HG02798 (cell line): ENCODE results near the gene ZBTB46.

Experiments
- ATAC-seq: cut with Tn5 transposase; IDR thresholded peaks from one replicate; pipeline ENCODE4 v1.9.1; 2021; ENCODE audit warnings: mild to moderate bottlenecking; ENCODE audit not compliant: unreplicated experiment, poor library complexity

Gene ZBTB46

GRCh38 chr20:63840405-63840828 lies 9.4 kb upstream of the ZBTB46 start:
- no peak for ATAC-seq

GRCh38 chr20:63839620-63840019 lies 8.6 kb upstream of the ZBTB46 start:
- no peak for ATAC-seq

GRCh38 chr20:63837479-63837878 lies 6.4 kb upstream of the ZBTB46 start:
- ATAC-seq = no peak

GRCh38 chr20:63836458-63837344 lies 5.6 kb upstream of the ZBTB46 start:
- ATAC-seq = no peak

- ATAC-seq = no peak
Observed at GRCh38 chr20:63835021-63835858, 4.2 kb upstream of the ZBTB46 start.

GRCh38 chr20:63834491-63834880 lies 3.4 kb upstream of the ZBTB46 start:
- no peak for ATAC-seq

GRCh38 chr20:63833776-63834490 lies 2.9 kb upstream of the ZBTB46 start:
- no peak for ATAC-seq

- no peak for ATAC-seq
Observed at GRCh38 chr20:63831993-63832686, 1.1 kb upstream of the ZBTB46 start.

- ATAC-seq = peak; percentile 19
Observed at GRCh38 chr20:63831646-63831992, 555 bp upstream of the ZBTB46 start.

GRCh38 chr20:63829945-63830835 lies 874 bp downstream of the ZBTB46 start:
- ATAC-seq = peak; percentile 9

- ATAC-seq = no peak
Observed at GRCh38 chr20:63829603-63829944, 1.5 kb downstream of the ZBTB46 start.

- no peak for ATAC-seq
Observed at GRCh38 chr20:63828951-63829350, 2.1 kb downstream of the ZBTB46 start.

- ATAC-seq = no peak
Observed at GRCh38 chr20:63828545-63828944, 2.5 kb downstream of the ZBTB46 start.

GRCh38 chr20:63828124-63828523 lies 2.9 kb downstream of the ZBTB46 start:
- no peak for ATAC-seq

GRCh38 chr20:63826753-63827152 lies 4.3 kb downstream of the ZBTB46 start:
- no peak for ATAC-seq

GRCh38 chr20:63825331-63826118 lies 5.5 kb downstream of the ZBTB46 start:
- no peak for ATAC-seq

- ATAC-seq = no peak
Observed at GRCh38 chr20:63823691-63824311, 7.3 kb downstream of the ZBTB46 start.

GRCh38 chr20:63822276-63822696 lies 8.8 kb downstream of the ZBTB46 start:
- no peak for ATAC-seq
